HCT116 (cell line): ENCODE data around the gene LRRTM3. TPM values are rescaled to one million over a fixed set of nuclear protein-coding genes. Genes with fewer than 3 reads are reported as not detected.

Experiments
- ATAC-seq: fragments of 200-7000 bp; cut with Tn5 transposase; 2 replicates; pipeline ENCODE4 v1.9.1; 2020; ENCODE audit warnings: mild to moderate bottlenecking, moderate library complexity
- BruUV-seq: library from RNA; stranded (reverse); fragments of 400-500 nt; replicated peaks from 2 replicates; lab custom pipeline; 2021; lab: Mats Ljungman, UMichigan
- CTCF ChIA-PET: fragments of 300-600 bp; sonication (Branson Sonifier 250); formaldehyde crosslinking; loops from one replicate; lab custom pipeline; 2021; ENCODE audit warnings: antibody characterized with exemption; lab: Charles Lee
- POLR2A ChIA-PET: fragments of 300-600, 350-600 bp; sonication (Branson Sonifier 250); formaldehyde crosslinking; loops from one replicate; lab custom pipeline; 2021; ENCODE audit warnings: antibody characterized with exemption; lab: Charles Lee
- RAD21 ChIA-PET, 2 experiments: fragments of 300-600 bp; sonication (Branson Sonifier 250); formaldehyde crosslinking; loops; one replicate each; lab custom pipeline; 2023; ENCODE audit warnings: low total read pairs in 2 of 2; ENCODE audit not compliant: uncharacterized antibody in 2 of 2, unreplicated experiment in 2 of 2, low non-redundant PET in 1 of 2; lab: Charles Lee
- DNase-seq: peaks from one replicate; pipeline ENCODE4 v3.0.0-alpha.2; 2010; ENCODE audit warnings: low read depth, low spot score
- H2AFZ ChIP-seq: fragments of 200-600 bp; shearing (Covaris generic), sonication (generic); 2 replicates; pipeline ENCODE4 v1.6.1; 2017; ENCODE audit warnings: low read depth, mixed run types, mixed read lengths, antibody characterized with exemption, low read length; ENCODE audit not compliant: poor library complexity, severe bottlenecking
- H3K27ac ChIP-seq: 2 replicates; pipeline ENCODE4 v1.5.1; 2012; ENCODE audit warnings: low read depth, low read length
- H3K27me3 ChIP-seq: fragments of 200-600 bp; sonication (generic); 2 replicates; pipeline ENCODE4 v1.6.1; 2016; ENCODE audit warnings: mixed run types, low read length, mixed read lengths; ENCODE audit not compliant: insufficient read depth
- H3K36me3 ChIP-seq, 2 experiments: fragments of 200-500 bp in 1 of 2; fragments of 200-600 bp in 1 of 2; sonication (Bioruptor generic) in 1 of 2; sonication (generic) in 1 of 2; 2 replicates each; pipeline versions ENCODE4 v1.5.1 to v1.6.1; 2014 to 2016; ENCODE audit warnings: low read length in 2 of 2, inconsistent platforms in 1 of 2, mixed read lengths in 1 of 2, mixed run types in 1 of 2; ENCODE audit not compliant: insufficient read depth in 2 of 2, control insufficient read depth in 1 of 2
- H3K4me1 ChIP-seq, 2 experiments: fragments of 200-600 bp in 1 of 2; sonication (generic) in 1 of 2; 2 replicates each; pipeline versions ENCODE4 v1.5.1 to v1.6.1; 2012 to 2017; ENCODE audit warnings: low read length in 2 of 2, inconsistent platforms in 1 of 2, mild to moderate bottlenecking in 1 of 2, mixed read lengths in 1 of 2, mixed run types in 1 of 2, moderate library complexity in 1 of 2; ENCODE audit not compliant: insufficient read depth in 2 of 2, control insufficient read depth in 1 of 2
- H3K4me2 ChIP-seq: fragments of 200-600 bp; sonication (generic); 2 replicates; pipeline ENCODE4 v1.6.1; 2017; ENCODE audit warnings: mixed run types, low read length, mixed read lengths
- H3K4me3 ChIP-seq, 2 experiments: fragments of 200-600 bp in 1 of 2; sonication (generic) in 1 of 2; replicated peaks in 1 of 2; 2 replicates each; pipeline ENCODE4 v1.5.1; 2011 to 2016; ENCODE audit warnings: low read length in 2 of 2, control low read depth in 1 of 2, low read depth in 1 of 2, mild to moderate bottlenecking in 1 of 2, mixed read lengths in 1 of 2, mixed run types in 1 of 2
- H3K79me2 ChIP-seq: fragments of 200-600 bp; sonication (generic); 2 replicates; pipeline ENCODE4 v1.6.1; 2017; ENCODE audit warnings: mild to moderate bottlenecking, mixed run types, low read length, moderate library complexity, mixed read lengths; ENCODE audit not compliant: insufficient read depth
- H3K9ac ChIP-seq: fragments of 200-600 bp; sonication (generic); 2 replicates; pipeline ENCODE4 v1.6.1; 2016; ENCODE audit warnings: low read length, mixed read lengths
- H3K9me2 ChIP-seq: fragments of 200-600 bp; sonication (generic), shearing (Covaris generic); 2 replicates; pipeline ENCODE4 v1.6.1; 2017; ENCODE audit warnings: mixed run types, mild to moderate bottlenecking, moderate library complexity; ENCODE audit not compliant: insufficient read depth
- H3K9me3 ChIP-seq, 2 experiments: fragments of 200-500 bp in 1 of 2; fragments of 200-600 bp in 1 of 2; sonication (Bioruptor generic) in 1 of 2; sonication (generic) in 1 of 2; 2 replicates each; pipeline ENCODE4 v1.6.1; 2014 to 2017; ENCODE audit warnings: low read length in 2 of 2, mixed read lengths in 2 of 2, inconsistent platforms in 1 of 2, low read depth in 1 of 2, mild to moderate bottlenecking in 1 of 2, mixed run types in 1 of 2, moderate library complexity in 1 of 2; ENCODE audit not compliant: control insufficient read depth in 1 of 2, insufficient read depth in 1 of 2
- H4K20me1 ChIP-seq: fragments of 200-600 bp; sonication (generic), shearing (Covaris generic); 2 replicates; pipeline ENCODE4 v1.6.1; 2017; ENCODE audit warnings: mixed run types, mild to moderate bottlenecking, moderate library complexity; ENCODE audit not compliant: insufficient read depth
- CBX3 ChIP-seq: IDR thresholded peaks from 2 replicates; pipeline ENCODE4 v1.6.1; 2012; ENCODE audit warnings: low read depth
- CEBPB ChIP-seq: IDR thresholded peaks from 2 replicates; pipeline ENCODE4 v1.6.1; 2012; ENCODE audit warnings: low read depth
- ELF1 ChIP-seq: IDR thresholded peaks from 2 replicates; pipeline ENCODE4 v1.6.1; 2012; ENCODE audit warnings: low read depth, borderline replicate concordance
- EZH2 ChIP-seq: fragments of 200-600 bp; sonication (generic); IDR thresholded peaks from 2 replicates; pipeline ENCODE4 v1.6.1; 2017; ENCODE audit warnings: antibody characterized with exemption, mixed run types
- EZH2phosphoT487 ChIP-seq: fragments of 200-600 bp; IDR thresholded peaks from 2 replicates; pipeline ENCODE4 v1.6.1; 2018; ENCODE audit warnings: antibody characterized with exemption, borderline replicate concordance
- FOSL1 ChIP-seq: IDR thresholded peaks from 2 replicates; pipeline ENCODE4 v1.6.1; 2012; ENCODE audit warnings: low read depth
- JUND ChIP-seq: IDR thresholded peaks from 2 replicates; pipeline ENCODE4 v1.6.1; 2012
- POLR2AphosphoS5 ChIP-seq: IDR thresholded peaks from 2 replicates; pipeline ENCODE4 v1.6.1; 2011; ENCODE audit warnings: mild to moderate bottlenecking, low read depth, low read length, moderate library complexity
- RAD21 ChIP-seq: IDR thresholded peaks from 2 replicates; pipeline ENCODE4 v1.6.1; 2012; ENCODE audit warnings: low read depth, mild to moderate bottlenecking
- SIN3A ChIP-seq: IDR thresholded peaks from 2 replicates; pipeline ENCODE4 v1.6.1; 2012; ENCODE audit warnings: low read depth
- SP1 ChIP-seq: IDR thresholded peaks from 2 replicates; pipeline ENCODE4 v1.6.1; 2012; ENCODE audit warnings: low read depth
- SRF ChIP-seq: IDR thresholded peaks from 2 replicates; pipeline ENCODE4 v1.6.1; 2012; ENCODE audit warnings: low read depth
- TCF7L2 ChIP-seq: IDR thresholded peaks from 2 replicates; pipeline ENCODE4 v1.7.0; 2011; ENCODE audit warnings: borderline replicate concordance, inconsistent platforms; ENCODE audit not compliant: insufficient read depth, insufficient read length; ENCODE audit errors: extremely low read depth
- YY1 ChIP-seq: IDR thresholded peaks from 2 replicates; pipeline ENCODE4 v1.6.1; 2011; ENCODE audit warnings: low read length, low read depth, moderate library complexity, mild to moderate bottlenecking; ENCODE audit not compliant: insufficient replicate concordance; ENCODE audit errors: extremely low read depth
- ZNF274 ChIP-seq: fragments of 200-500 bp; sonication (Bioruptor generic); IDR thresholded peaks from 2 replicates; pipeline ENCODE4 v1.6.1; 2014; ENCODE audit warnings: mild to moderate bottlenecking, low read depth, low read length, inconsistent platforms
- intact Hi-C: fragments of 100-400 bp; cut with micrococcal nuclease; formaldehyde crosslinking; loops from 2 replicates; pipeline ENCODE4 v1.10.0; 2022
- total RNA-seq: library from RNA; stranded (reverse); gene quantifications from one replicate; pipeline ENCODE4 v1.2.1, GENCODE V29; 2021; ENCODE audit not compliant: unreplicated experiment

LRRTM3 gene
- total RNA-seq, 1 experiment from 2014 or later = not detected

- Histone ChIP-seq H3K27ac (no peak overlapping the region), H2AFZ (no peak overlapping the region), H4K20me1 (no peaks in the 10 kb centered on the region), H3K4me2 (no peak overlapping the region)
- ChIA-PET RAD21 (no interaction called here), POLR2A (no interaction called here)
- intact Hi-C loops = no loop called here
- DNase-seq (no peak), ATAC-seq (no peak)
- TF ChIP-seq YY1 = no peak
- no peak for TF ChIP-seq JUND
- TF ChIP-seq POLR2AphosphoS5 = no peak
- no peak for TF ChIP-seq CBX3
- TF ChIP-seq EZH2phosphoT487 = no peak
- no peak for TF ChIP-seq TCF7L2
- TF ChIP-seq FOSL1 = no peak
- TF ChIP-seq RAD21 = no peak
- TF ChIP-seq CEBPB = no peak
- TF ChIP-seq, all 23 proteins: peak for 0
- Histone ChIP-seq H3K9me2 (no peaks in the 10 kb centered on the region), H3K27me3 (no peaks in the 10 kb centered on the region), H3K4me3 (no peak overlapping the region), H3K9ac (no peak overlapping the region), H3K9me3 (no peaks in the 10 kb centered on the region), H3K36me3 (no peaks in the 10 kb centered on the region), H3K79me2 (no peaks in the 10 kb centered on the region), H3K4me1 (no peaks in the 10 kb centered on the region)
- CTCF ChIA-PET = no interaction called here
- no TSS peak for BruUV-seq
These were observed 55.7 kb downstream of the LRRTM3 start for GRCh38 chr10:66981361-66982052.

- H3K4me3 ChIP-seq = no peak overlapping the region
- BruUV-seq = no TSS peak
- no peak overlapping the region for H3K27ac ChIP-seq
- ATAC-seq (no peak), DNase-seq (no peak)
- H3K9ac ChIP-seq = no peak overlapping the region
- POLR2A ChIA-PET = no interaction called here
- H4K20me1 ChIP-seq = no peaks in the 10 kb centered on the region
- H3K9me3 ChIP-seq = no peaks in the 10 kb centered on the region
- no peak overlapping the region for H2AFZ ChIP-seq
- intact Hi-C loops = no loop called here
- H3K27me3 ChIP-seq = no peaks in the 10 kb centered on the region
- RAD21 ChIA-PET = no interaction called here
- H3K4me2 ChIP-seq = no peak overlapping the region
- no peaks in the 10 kb centered on the region for H3K79me2 ChIP-seq
- no peaks in the 10 kb centered on the region for H3K9me2 ChIP-seq
- no peak for TF ChIP-seq FOSL1
- TF ChIP-seq SRF = no peak
- no peak for TF ChIP-seq CEBPB
- no peak for TF ChIP-seq ELF1
- no peak for TF ChIP-seq POLR2AphosphoS5
- no peak for TF ChIP-seq ZNF274
- no peak for TF ChIP-seq SP1
- TF ChIP-seq EZH2 = no peak
- TF ChIP-seq SIN3A = no peak
- CTCF ChIA-PET = no interaction called here
- H3K36me3 ChIP-seq = no peaks in the 10 kb centered on the region
- no peaks in the 10 kb centered on the region for H3K4me1 ChIP-seq
These were observed 56.2 kb downstream of the LRRTM3 start for GRCh38 chr10:66982053-66982420.
